ENCODE data around the gene GSTM4. TPM values are rescaled to one million over a fixed set of nuclear protein-coding genes. Genes with fewer than 3 reads are reported as not detected.

Gene GSTM4
- total RNA-seq, 1 donor = 8.7 TPM

GRCh38 chr1:109621379-109622136 lies 34.3 kb upstream of the GSTM4 start:
- peak overlapping the region; percentile 96 for H3K4me3 ChIP-seq (ENCODE audit: low read depth, low read length)
- no peak for DNase-seq (ENCODE audit: low read depth)
- no peak for TF ChIP-seq CTCF (IDR thresholded peaks at IDR 0.05; ENCODE audit: insufficient read depth, low read length)

GRCh38 chr1:109622137-109622892 lies 33.6 kb upstream of the GSTM4 start:
- no peak for DNase-seq (ENCODE audit: low read depth)
- H3K4me3 ChIP-seq (ENCODE audit: low read depth, low read length) = peak overlapping the region; percentile 96
- TF ChIP-seq CTCF (IDR thresholded peaks at IDR 0.05; ENCODE audit: insufficient read depth, low read length) = no peak

- no peak for DNase-seq (ENCODE audit: low read depth)
- peak overlapping the region; percentile 9 for H3K4me3 ChIP-seq (ENCODE audit: low read depth, low read length)
- TF ChIP-seq CTCF (IDR thresholded peaks at IDR 0.05; ENCODE audit: insufficient read depth, low read length) = no peak
Measured at GRCh38 chr1:109622895-109623294, 33.0 kb upstream of the GSTM4 start.

GRCh38 chr1:109623601-109624161 lies 32.2 kb upstream of the GSTM4 start:
- TF ChIP-seq CTCF (IDR thresholded peaks at IDR 0.05; ENCODE audit: insufficient read depth, low read length) = no peak
- peak; percentile 30 for DNase-seq (ENCODE audit: low read depth)
- peak overlapping the region; percentile 44 for H3K4me3 ChIP-seq (ENCODE audit: low read depth, low read length)

- no peak for TF ChIP-seq CTCF (IDR thresholded peaks at IDR 0.05; ENCODE audit: insufficient read depth, low read length)
- no peak for DNase-seq (ENCODE audit: low read depth)
- peak overlapping the region; percentile 44 for H3K4me3 ChIP-seq (ENCODE audit: low read depth, low read length)
Measured at GRCh38 chr1:109624201-109625010, 31.5 kb upstream of the GSTM4 start.

- H3K4me3 ChIP-seq (ENCODE audit: low read depth, low read length) = no peak overlapping the region
- DNase-seq (ENCODE audit: low read depth) = no peak
- TF ChIP-seq CTCF (IDR thresholded peaks at IDR 0.05; ENCODE audit: insufficient read depth, low read length) = no peak
Measured at GRCh38 chr1:109625176-109625575, 30.7 kb upstream of the GSTM4 start.

Data from fibroblast of the aortic adventitia (primary cell).